HG02938 (cell line): ENCODE data around the gene ALK.
A peak's percentile ranks its signal among the peaks of the same experiment; 100 is the strongest.

Experiments used
- ATAC-seq: cut with Tn5 transposase; IDR thresholded peaks from one replicate; pipeline ENCODE4 v1.9.1; 2021; ENCODE audit warnings: mild to moderate bottlenecking, moderate library complexity; ENCODE audit not compliant: unreplicated experiment

ALK gene

GRCh38 chr2:29218550-29219125 lies 702.7 kb downstream of the ALK start:
- ATAC-seq: no peak

- ATAC-seq: no peak
Observed at GRCh38 chr2:29218071-29218470, 703.3 kb downstream of the ALK start.

- no peak for ATAC-seq
Observed at GRCh38 chr2:29216609-29216909, 704.8 kb downstream of the ALK start.

GRCh38 chr2:29215739-29216608 lies 705.4 kb downstream of the ALK start:
- ATAC-seq: no peak

GRCh38 chr2:29215073-29215472 lies 706.3 kb downstream of the ALK start:
- ATAC-seq: no peak

GRCh38 chr2:29213888-29214291 lies 707.5 kb downstream of the ALK start:
- no peak for ATAC-seq

- no peak for ATAC-seq
Observed at GRCh38 chr2:29212009-29212408, 709.4 kb downstream of the ALK start.

GRCh38 chr2:29209551-29209950 lies 711.8 kb downstream of the ALK start:
- no peak for ATAC-seq

- no peak for ATAC-seq
Observed at GRCh38 chr2:29207352-29208148, 713.8 kb downstream of the ALK start.

GRCh38 chr2:29206941-29207340 lies 714.4 kb downstream of the ALK start:
- ATAC-seq: no peak

- no peak for ATAC-seq
Observed at GRCh38 chr2:29202819-29203495, 718.4 kb downstream of the ALK start.

- no peak for ATAC-seq
Observed at GRCh38 chr2:29201979-29202378, 719.4 kb downstream of the ALK start.

- peak; percentile 61 for ATAC-seq
Observed at GRCh38 chr2:29196792-29197788, 724.3 kb downstream of the ALK start.

GRCh38 chr2:29195796-29196195 lies 725.6 kb downstream of the ALK start:
- ATAC-seq: no peak

GRCh38 chr2:29193681-29194080 lies 727.7 kb downstream of the ALK start:
- ATAC-seq: no peak

GRCh38 chr2:29193111-29193510 lies 728.3 kb downstream of the ALK start:
- no peak for ATAC-seq

- no peak for ATAC-seq
Observed at GRCh38 chr2:29192526-29192925, 728.9 kb downstream of the ALK start.

- ATAC-seq: no peak
Observed at GRCh38 chr2:29191817-29192216, 729.6 kb downstream of the ALK start.

GRCh38 chr2:29189052-29189451 lies 732.3 kb downstream of the ALK start:
- no peak for ATAC-seq

- ATAC-seq: no peak
Observed at GRCh38 chr2:29187926-29188325, 733.5 kb downstream of the ALK start.
